ENCODE data around the gene OLA1.

OLA1 gene

GRCh38 chr2:174224125-174224524 is 24.2 kb downstream of the OLA1 start:
- DNase-seq: no peak

DNA sequence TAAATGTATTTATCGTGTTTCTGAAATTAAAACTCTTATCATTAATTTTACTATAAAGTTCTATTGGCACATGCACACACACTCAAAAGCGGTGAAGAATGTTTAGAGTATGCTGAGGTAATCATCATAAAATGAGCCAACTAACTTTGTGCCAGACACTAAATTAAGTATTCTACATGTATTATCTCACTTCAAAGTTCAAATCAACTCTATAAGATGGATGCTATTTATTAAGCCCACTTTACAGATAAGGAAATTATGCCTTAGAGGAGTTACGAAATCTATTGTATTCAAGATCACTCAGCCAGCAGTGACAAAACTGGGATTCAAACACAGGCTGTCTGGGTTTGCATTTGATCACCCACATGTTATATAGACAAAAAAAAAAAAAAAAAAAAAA is 24.9 kb downstream of the OLA1 start:
- DNase-seq: no peak

DNA sequence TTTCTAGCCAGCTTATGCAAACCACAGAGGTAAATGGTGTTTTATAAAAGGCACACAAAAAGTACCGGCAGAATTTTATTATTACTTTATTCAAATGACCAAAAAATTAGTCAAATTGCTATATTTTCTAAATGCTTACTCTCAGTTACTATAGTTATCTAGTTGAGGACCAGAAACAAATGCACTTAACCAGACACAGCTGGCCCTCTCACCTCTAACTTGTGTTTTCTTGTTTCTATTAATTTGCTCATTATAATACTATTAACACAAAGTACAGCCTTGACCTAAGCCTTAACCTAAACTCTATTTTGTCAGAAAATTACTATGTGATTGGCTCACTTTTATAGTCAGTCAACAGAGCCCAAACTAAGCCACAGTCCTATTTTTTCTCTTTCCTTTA is 26.2 kb downstream of the OLA1 start:
- no peak for DNase-seq

- DNase-seq: no peak
Observed at GRCh38 chr2:174219321-174219720, 29.0 kb downstream of the OLA1 start.

DNA sequence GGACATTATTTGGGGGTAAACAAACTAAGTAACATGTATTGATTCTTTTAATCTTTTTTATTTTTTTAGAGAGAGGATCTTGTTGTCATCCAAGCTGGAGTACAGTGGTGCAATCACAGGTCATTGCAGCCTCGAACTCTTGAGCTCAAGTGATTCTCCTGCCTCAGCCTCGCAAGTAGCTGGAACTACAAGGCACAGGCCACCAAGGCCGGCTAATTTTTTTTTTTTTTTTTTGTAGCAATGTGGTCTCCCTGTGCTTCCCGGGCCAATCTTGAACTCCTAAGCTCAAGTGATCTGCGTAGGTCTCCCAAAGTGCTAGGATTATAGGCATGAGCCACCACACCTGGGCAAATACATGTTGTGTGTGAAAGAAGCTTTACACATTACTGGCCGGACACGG is 29.6 kb downstream of the OLA1 start:
- no peak for DNase-seq

DNA sequence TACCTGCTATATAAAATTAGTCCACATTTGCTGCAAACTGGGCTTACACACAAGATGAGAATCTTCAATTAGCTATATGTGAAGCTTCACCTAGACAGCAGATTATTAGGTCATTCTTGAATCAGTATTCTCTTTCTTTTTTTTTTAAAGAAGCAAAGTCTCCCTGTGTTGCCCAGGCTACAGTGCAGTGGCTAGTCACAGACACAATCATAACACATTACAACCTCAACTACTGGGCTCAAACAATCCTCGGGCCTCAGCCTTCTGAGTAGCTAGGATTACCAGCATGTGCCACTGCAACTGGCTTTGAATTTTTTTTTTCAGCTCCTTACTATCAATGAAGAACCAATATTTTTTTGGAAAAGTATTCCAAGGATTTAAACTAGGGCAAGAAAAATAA is 30.5 kb downstream of the OLA1 start:
- no peak for DNase-seq

- DNase-seq: no peak
Observed at GRCh38 chr2:174211954-174212353, 36.4 kb downstream of the OLA1 start.

GRCh38 chr2:174210862-174211261 is 37.5 kb downstream of the OLA1 start:
- DNase-seq: no peak

DNA sequence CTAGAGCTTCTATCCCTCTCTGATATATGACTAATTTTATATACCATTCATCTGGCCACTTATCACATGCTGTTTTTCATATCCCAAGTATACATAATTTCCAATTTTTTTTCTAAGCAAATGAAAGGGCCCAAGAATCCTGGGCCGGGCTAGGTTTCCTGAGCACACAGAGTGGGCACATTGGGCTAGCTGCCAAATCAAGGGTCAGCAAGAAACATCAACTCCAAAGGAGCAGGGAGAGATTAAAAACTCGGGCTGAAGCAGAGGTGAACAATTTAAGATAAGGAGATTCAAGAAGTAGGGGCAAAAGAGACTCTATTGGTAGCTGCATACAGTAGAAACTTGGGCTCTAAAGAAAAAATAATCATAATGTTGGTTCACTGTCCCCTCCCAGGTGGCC is 39.0 kb downstream of the OLA1 start:
- no peak for DNase-seq

GRCh38 chr2:174208026-174208425 is 40.3 kb downstream of the OLA1 start:
- no peak for DNase-seq

GRCh38 chr2:174205562-174205961 is 42.8 kb downstream of the OLA1 start:
- DNase-seq: no peak

GRCh38 chr2:174202188-174202587 is 46.1 kb downstream of the OLA1 start:
- no peak for DNase-seq

GRCh38 chr2:174198846-174199564 is 49.3 kb downstream of the OLA1 start:
- no peak for DNase-seq

GRCh38 chr2:174195253-174195652 is 53.1 kb downstream of the OLA1 start:
- no peak for DNase-seq

GRCh38 chr2:174193737-174194136 is 54.6 kb downstream of the OLA1 start:
- no peak for DNase-seq

GRCh38 chr2:174192664-174193063 is 55.7 kb downstream of the OLA1 start:
- DNase-seq: no peak

DNA sequence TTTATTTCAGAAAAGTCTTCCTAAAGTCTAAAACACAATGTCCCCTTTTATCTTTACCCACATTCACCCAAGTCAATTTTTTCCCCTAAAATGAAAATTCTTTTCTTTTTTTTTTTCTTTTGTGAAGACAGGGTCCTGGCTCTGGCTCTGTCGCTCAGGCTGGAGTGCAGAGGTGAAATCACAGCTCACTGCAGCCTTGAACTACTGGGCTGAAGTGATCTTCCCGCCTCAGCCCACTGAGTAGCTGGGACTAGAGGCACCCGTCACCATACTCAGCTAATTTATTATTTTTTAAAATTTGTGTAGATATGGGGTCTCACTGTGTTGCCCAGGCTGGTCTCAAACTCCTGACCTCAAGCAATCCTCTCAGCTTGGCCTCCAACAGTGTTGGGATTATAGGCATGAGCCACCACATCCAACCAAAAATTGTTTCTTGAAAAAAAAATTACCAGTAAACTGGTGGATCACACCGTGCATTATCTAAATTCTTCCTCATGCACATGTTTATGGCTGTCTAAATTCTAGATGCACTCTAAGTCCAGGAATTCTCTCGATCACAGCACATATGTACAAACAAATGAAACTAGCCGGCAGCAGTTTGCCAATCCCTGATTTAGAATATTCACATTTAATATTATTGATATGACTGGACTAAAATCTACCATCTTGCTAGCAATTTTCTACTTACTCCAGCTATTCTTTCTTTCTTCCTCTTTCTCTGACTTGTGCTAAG is 56.8 kb downstream of the OLA1 start:
- no peak for DNase-seq

DNA sequence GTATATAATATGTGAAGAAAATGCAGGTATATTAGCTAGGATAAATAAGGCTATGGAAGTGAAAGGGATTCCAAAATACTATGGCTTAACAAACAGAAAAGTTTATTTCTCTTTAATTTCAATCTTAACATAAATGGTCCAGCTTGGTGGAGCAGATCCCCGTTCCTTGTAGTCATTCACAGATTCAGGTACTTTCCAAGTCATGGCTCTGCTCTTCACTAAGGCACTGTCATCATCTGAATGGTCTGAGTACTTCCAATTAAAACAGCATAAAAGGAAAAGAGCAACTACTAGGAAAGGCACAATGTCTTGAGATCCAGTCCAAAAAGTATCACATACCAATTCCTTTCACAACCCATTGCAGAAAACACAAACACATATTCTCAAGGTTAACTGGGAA is 63.4 kb downstream of the OLA1 start:
- DNase-seq: no peak

- no peak for DNase-seq
Observed at GRCh38 chr2:174184504-174184903, 63.8 kb downstream of the OLA1 start.

DNA sequence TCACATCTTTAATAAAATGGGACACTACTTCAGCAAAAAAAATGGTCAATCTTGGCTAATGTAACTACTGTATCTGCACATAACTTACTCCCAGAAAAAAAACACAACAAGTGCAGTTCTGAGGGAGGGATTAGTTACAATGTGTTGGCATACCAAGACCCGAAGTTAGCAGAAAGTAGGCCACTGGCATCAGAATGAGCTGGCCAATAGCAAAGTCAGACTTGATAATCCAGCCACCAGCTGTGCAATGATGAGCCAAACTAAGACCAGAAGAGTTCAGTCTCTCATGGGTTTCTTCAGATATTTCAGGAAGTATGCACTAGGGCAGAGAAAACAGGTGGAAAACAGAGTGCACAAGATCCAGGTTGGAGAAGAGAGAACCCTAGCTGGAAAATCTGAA is 65.3 kb downstream of the OLA1 start:
- no peak for DNase-seq

GRCh38 chr2:174181368-174181767 is 67.0 kb downstream of the OLA1 start:
- DNase-seq: no peak

GRCh38 chr2:174180726-174181236 is 67.6 kb downstream of the OLA1 start:
- DNase-seq: no peak

- DNase-seq: no peak
Observed at GRCh38 chr2:174180165-174180724, 68.1 kb downstream of the OLA1 start.

DNA sequence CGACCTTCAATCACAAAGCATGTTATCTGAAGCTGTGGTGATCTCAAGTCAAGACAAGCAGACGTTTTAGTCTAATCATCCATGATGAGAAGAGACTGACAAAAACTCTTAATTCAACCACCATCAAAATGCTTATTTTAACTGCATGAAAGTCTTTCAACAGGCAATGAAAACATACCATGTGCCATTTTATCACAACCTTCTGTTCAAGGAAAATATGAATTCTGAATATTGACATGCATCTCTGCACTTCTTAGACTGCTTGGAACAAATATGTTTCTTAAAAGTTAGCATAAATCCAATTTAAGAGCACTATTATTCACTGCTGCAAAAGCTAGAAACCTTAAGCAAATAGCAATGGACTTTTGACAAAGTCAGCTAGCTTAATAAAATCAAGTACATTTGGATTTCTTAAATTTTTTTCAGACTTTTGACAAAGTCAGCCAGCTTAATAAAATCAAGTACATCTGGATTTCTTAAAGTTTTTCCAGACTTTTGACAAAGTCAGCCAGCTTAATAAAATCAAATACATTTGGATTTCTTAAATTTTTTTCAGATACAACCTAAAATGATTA is 70.9 kb downstream of the OLA1 start:
- no peak for DNase-seq

Measured in NCI-H1048 (cell line).